HepG2 (cell line): ENCODE measurements around the gene KIRREL3.

Experiments
- KAT7 ChIP-seq: IDR thresholded peaks from 2 replicates; pipeline ENCODE4 v1.6.1; 2018; ENCODE audit warnings: borderline replicate concordance, missing compliant biosample characterization
- SMARCC2 ChIP-seq: fragments of 450-650 bp; IDR thresholded peaks from 2 replicates; pipeline ENCODE4 v1.6.1; 2017; ENCODE audit warnings: antibody characterized with exemption, mild to moderate bottlenecking

DNA sequence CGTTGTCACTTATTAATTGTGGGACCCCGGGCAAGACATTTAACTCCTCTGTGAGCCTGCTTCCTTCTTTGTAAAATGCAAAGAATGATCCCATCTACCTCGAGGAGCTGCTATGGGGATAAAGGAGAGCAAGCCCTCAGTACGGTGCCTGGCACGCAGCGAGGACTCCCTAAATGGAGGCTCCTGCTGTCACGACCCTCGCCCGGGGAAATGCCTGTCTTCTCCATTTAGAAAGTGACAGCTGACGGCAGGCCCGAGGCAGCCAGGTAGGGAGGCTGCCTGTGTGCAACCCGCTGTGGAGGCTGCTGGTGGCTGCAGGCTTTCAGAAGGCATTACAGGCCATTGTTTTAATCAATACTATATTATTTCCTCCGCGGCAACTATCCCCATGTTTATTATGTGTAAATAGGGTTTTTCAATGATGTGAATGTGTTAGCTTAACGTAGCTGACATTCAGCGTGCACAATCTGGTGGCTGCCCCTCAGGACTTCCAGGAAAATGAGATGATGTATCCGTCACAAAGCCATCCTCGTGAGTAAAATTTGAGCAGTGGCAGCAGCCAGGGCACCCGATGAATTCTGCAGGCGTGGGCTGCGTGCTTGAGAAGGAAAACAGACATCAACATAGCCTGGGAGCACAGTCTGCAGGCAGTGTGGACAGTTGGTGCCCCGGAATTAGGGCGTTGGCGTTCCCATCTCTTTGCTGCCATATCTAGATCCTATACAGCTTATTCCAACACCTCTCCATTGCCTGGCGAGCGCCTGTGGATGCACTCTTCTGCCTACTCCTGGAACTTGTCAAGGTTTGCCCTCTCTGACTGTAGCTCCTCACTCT is 416.8 kb downstream of the KIRREL3 start:
- TF ChIP-seq KAT7 (CRISPR knock-in tag) (no peak), SMARCC2 (no peak)
